ENCODE results near the gene BMP8A.
"Not testable (repeated sequence)": the region's sequence is repeated elsewhere in the genome, so short reads cannot be mapped to it uniquely, and the experiment has no call there.

The BMP8A gene

DNA sequence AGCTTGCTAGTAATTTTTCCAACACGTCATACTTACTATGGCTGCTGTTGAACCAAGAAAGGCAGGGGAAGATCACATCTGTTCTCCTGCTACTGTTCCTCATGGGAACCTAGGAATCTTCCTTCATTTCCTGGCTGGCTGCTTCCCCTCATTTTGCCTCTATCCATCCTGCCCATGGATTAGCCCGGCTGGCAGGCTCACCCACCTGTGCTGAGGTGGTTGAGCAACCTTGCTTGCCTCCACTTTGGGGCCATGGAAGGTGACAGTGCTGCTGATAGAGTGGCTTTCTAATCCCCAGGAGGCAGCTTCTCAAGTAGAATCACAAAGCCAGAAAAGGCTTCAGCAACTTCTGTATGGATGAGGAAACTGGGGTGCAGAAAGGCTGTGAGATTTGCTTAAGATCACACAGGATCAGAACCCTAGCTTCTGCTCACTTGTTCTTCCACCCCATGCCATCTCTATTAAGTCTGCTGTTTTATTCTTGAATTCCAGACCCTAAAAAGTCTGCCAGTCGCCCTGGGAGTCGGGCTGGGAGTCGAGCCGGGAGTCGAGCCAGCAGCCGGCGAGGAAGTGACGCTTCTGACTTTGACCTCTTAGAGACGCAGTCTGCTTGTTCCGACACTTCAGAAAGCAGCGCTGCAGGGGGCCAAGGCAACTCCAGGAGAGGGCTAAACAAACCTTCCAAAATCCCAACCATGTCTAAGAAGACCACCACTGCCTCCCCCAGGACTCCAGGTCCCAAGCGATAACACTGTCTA lies 6.2 kb upstream of the BMP8A start:
- no peak for TF ChIP-seq ZFX (IDR thresholded peaks at IDR 0.05; ENCODE audit: borderline replicate concordance)
- TF ChIP-seq, protein P1, sequence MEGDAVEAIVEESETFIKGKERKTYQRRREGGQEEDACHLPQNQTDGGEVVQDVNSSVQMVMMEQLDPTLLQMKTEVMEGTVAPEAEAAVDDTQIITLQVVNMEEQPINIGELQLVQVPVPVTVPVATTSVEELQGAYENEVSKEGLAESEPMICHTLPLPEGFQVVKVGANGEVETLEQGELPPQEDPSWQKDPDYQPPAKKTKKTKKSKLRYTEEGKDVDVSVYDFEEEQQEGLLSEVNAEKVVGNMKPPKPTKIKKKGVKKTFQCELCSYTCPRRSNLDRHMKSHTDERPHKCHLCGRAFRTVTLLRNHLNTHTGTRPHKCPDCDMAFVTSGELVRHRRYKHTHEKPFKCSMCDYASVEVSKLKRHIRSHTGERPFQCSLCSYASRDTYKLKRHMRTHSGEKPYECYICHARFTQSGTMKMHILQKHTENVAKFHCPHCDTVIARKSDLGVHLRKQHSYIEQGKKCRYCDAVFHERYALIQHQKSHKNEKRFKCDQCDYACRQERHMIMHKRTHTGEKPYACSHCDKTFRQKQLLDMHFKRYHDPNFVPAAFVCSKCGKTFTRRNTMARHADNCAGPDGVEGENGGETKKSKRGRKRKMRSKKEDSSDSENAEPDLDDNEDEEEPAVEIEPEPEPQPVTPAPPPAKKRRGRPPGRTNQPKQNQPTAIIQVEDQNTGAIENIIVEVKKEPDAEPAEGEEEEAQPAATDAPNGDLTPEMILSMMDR (IDR thresholded peaks at IDR 0.05): no peak
- no peak overlapping the region for H3K27ac ChIP-seq

- TF ChIP-seq, protein P1 (IDR thresholded peaks at IDR 0.05): no peak
- TF ChIP-seq ZFX (IDR thresholded peaks at IDR 0.05; ENCODE audit: borderline replicate concordance): no peak
- no peak overlapping the region for H3K27ac ChIP-seq
Measured at GRCh38 chr1:39488012-39488545, 3.4 kb upstream of the BMP8A start.

GRCh38 chr1:39488793-39489566 lies 2.5 kb upstream of the BMP8A start:
- H3K27ac ChIP-seq: no peak overlapping the region
- TF ChIP-seq, protein P1 (IDR thresholded peaks at IDR 0.05): no peak
- TF ChIP-seq ZFX (IDR thresholded peaks at IDR 0.05; ENCODE audit: borderline replicate concordance): no peak

DNA sequence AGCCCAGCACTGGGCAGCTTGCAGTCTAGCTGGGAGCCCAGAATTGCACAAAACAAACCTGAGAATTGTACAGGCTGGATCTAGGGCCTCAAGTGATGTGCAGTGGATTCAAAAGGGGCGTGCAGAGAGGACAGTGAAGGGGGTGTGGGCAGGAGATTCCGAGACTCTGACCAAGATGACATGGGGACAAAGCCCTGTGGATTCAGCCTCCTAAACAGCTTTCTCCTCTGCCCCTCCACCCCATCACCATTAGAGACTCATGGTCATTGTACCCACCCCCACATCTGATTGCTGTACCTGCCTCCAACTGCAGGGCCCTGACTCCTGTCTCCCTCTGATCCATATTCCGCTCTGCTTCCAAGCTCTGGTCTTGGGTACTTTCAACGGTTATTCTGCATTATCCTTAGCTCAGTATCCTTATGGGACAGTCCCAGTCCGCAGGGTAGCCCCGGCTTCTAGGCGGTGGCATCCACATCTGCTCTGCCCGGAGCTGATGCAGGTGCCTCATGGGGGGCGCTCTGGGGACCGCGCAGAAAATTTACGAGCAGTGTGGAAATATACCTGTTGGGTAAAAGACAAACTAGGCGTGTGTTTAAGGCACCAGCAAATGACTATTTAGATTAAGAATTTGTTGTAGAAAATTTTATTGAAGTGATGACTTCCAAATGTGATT lies 1.7 kb upstream of the BMP8A start:
- TF ChIP-seq, protein P1 (IDR thresholded peaks at IDR 0.05): no peak
- no peak for TF ChIP-seq ZFX (IDR thresholded peaks at IDR 0.05; ENCODE audit: borderline replicate concordance)

GRCh38 chr1:39490596-39491145 lies 765 bp upstream of the BMP8A start:
- TF ChIP-seq ZFX (IDR thresholded peaks at IDR 0.05; ENCODE audit: borderline replicate concordance): no peak
- TF ChIP-seq, protein P1 (IDR thresholded peaks at IDR 0.05): no peak
- 0 out of 2 replicates have a peak overlapping the region, but pooled peaks have one; percentile 27 for H3K27ac ChIP-seq

More for the DNA sequence above, 1.7 kb upstream of the BMP8A start:
- no peak overlapping the region for H3K27ac ChIP-seq

DNA sequence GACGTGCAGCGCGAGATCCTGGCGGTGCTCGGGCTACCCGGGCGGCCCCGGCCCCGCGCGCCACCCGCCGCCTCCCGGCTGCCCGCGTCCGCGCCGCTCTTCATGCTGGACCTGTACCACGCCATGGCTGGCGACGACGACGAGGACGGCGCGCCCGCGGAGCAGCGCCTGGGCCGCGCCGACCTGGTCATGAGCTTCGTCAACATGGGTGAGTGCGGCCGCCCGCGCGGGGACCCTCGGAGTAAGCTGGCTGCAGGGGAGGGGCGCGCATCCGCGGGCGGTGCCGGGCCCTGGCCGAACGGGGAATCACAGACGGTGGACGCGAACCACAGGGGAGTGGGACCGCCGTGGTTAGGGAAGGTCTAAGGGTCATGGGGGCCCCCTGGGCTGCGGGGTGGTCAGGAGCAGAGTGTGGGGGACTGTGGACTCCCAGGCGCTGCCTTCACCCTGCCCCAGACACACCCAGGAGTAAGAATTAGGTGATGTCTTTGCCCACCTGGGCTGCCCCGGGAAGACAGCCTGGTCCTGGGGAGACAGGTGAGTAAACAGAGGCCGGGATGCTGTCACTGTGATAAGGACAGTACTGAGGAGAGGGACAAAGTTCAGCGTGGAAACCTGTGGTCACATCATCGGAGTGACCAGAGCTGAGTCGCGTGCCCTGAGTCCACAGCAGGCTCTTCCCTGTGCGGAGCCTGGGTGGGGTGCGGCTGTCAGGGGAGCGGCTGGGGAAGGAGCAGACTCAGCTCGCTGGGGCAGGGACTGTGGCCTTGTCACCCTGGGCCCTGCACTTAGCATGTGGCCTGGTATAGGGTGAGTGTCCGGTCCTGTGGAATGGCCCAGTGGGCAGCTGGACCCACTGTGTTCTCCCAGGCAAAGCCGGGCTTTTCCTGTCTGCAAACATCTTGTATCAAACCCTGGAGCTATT lies 944 bp downstream of the BMP8A start:
- not testable (repeated sequence) for H3K27ac ChIP-seq

DNA sequence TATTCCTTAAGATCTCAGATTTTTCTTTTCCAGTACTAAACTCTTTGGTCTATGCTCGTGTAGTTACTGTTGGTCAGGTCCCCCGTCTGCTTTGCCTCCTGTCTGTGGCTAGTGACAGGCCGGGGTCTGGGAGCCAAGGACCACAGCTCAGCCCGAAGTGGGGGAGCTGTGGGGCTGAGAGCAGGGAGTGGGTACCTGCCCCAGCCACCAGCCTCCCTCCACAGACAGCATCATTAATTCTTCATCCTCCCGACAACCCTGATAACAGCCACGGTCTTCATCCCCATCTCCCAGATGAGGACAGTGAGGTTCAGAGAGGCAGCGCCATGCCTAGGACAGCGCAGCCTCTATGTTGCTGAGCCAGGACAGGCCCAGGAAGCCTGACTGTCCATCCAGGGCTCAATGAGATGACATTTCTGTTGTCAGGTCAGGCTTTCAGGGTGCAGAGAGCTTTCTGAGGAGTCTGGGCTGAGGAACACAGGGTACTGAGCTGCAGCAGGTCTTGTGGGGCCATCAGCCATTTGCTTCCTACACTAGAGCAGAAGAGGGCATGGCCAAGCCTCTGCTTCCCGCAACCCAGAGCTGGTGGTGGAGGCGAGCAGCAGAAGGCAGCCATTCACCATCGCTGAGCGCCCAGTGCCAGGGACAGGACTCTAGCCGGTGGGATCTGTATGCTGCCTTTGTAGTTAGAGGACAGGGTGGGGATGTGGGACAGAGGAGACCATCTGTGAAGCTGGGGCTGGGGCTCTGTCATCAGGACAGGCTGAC lies 1.8 kb downstream of the BMP8A start:
- not testable (repeated sequence) for H3K27ac ChIP-seq

All from 22Rv1 (cell line).